NK-92 treated with Interleukin-12 subunit alpha and Interleukin-12 subunit beta, amount 100 ng/mL, for 24 hours (cell line): ENCODE results near the gene DNAJC11.
A peak's percentile ranks its signal among the peaks of the same experiment; 100 is the strongest.
"Not testable (repeated sequence)": the region's sequence is repeated elsewhere in the genome, so short reads cannot be mapped to it uniquely, and the experiment has no call there.

Experiments
- DNase-seq: peaks from one replicate; lab custom pipeline; 2025; lab: John Stamatoyannopoulos, UW

The DNAJC11 gene

DNA sequence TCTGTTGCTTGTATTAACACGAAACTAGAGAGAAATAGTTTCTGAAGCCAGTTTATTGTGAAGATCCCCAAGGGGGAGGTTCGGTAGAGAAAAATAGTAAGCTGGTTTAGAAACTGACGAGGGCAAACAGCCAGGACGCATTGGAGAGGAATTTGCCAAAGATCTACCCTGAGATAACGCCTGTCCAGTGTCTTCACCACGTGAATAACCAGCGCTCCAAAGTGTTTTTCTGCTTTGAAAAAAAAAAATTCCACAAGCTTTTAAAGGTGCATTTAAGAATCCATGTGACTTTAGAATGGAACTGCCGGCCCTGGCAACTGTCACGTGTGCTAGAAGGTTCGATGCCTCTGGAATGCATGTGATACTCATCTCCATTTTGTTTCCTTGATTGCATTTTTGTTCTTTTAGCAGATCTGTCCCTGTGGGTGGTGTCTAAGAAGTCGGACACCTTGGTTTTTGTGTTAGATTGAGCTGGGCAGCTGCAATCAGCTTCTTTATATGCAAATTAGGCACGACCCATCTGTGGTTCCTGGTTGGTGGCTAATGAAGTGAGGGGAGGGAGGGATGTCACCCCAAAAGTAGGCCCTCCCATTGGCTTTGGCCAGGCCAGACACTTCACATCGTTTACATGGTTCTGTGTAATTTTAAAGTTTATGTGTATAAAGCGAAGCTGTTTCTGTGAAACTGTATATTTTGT is 78.2 kb downstream of the DNAJC11 start:
- DNase-seq: no peak

DNA sequence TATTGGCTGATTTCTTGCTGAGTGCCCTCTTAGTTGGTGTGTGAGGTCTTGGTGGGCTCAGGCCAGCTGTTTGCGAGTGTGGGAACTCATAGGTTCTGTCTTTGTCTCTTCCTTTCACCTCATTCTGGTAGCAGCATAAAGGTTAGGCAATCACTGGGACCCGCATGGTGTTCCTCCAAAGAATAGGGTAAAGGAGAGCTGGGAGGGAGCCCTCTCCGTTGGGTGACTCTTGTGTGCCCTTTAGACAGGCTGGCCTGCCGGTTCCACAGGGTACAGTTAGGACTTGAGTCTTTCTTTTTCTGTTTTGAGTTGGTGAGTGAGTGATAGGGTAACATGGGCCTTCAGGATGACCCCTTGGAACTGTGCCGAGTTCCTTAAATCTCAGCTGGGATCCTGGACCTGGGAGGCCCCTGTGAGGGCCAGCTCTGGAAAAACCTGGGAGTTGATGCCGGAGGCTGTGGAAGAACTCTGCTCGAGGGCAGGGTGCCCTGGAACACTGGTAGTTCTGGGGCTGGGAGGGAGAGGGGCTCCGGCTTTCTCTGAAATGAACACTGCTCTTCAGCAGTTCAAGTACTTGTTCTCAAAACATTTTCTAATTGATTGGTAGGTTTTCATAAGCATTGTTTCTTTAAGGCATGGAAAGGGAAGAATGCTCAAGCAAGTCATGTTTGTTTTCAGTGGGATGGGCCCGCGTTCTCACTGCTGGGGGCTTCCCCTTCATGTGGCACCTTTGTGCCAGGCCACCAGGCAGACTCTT is 79.0 kb downstream of the DNAJC11 start:
- DNase-seq: no peak

DNA sequence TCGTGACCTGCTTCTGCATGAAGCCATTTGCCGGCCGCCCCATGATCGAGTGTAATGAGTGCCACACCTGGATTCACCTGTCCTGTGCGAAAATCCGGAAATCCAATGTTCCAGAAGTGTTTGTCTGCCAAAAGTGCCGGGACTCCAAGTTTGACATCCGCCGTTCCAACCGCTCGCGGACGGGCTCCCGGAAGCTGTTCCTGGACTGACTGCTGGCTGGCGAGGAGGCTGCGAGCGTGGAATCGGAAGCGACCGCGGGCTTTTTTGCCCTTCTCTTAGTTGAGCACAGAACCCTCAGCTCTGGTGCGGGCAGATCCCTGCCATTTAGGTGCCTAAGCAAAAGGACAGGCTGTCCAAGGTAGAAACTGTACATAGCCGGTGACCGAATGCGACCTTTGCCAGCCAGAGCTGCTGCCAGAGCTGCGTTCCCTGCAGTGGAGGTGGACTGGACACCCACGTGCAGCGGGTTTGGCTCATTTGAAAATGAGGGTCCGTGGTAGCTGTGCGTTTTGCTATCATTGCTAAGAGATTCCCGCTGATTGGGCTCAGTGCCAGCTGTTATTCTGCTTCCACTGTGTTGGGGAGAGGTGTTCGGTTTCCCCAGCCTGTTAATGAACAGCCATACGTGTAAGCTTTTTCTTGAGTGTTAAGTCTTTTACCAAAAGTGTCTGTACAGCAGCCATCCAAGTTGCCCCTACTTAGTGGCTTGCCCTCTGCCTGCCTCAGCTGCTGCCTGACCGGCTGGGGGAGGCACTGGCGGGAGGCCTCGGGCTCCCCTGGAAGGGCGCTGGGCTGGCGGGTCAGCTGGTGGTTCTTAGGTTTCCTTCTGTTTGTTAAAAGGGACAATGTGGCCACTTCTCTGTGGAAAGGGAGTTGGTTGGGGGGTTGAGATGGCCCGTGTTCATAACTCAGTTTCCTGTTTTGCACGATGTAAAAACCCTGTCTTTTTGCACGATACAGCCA is 79.9 kb downstream of the DNAJC11 start:
- DNase-seq: no peak

GRCh38 chr1:6619045-6619444 is 82.6 kb downstream of the DNAJC11 start:
- no peak for DNase-seq

DNA sequence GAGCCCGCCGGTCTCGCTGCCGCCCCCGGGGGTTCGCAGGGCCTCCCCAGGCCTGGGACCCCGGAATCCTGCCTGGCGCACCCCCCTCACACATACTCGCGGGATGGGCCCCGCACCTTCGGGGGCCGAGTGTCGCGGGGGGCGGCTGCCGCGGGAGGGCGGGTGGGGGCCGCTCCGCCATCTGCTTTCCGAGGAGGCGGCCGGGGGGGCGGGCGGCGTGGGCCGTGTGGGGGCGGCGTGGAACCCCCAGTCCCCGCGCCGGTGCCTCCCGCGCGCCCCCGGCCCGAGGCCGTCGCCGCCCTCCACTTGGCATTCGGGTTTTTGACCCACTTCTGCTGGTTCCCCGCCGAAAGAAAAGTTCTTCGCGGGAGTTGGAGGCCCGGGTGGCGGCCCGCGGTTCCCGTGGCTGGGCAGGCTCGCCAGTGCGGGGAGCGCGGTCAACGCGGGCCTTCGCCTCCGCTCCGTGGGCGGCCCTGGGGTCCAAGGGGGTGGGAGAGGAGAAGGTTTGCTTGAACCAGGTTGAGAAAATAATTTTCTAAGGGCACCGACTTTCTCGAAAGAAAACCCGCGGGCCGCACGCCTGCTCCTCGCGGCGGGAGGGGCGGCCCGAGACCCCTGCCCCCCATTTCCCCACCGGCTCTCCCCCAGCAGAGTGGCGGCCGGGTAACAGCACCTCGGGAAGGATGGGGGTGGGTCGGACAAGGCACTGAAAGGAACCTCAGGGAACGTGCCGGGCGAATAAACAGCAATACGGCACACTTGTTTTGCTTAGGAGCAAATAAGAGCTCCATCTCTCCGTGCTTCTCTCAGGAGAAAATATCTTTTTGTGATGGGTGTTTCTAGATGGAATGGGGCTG is 86.5 kb downstream of the DNAJC11 start:
- no peak for DNase-seq

- DNase-seq: no peak
Observed at GRCh38 chr1:6614019-6614928, 87.3 kb downstream of the DNAJC11 start.

- DNase-seq: peak; percentile 99
Observed at GRCh38 chr1:6613361-6614018, 88.1 kb downstream of the DNAJC11 start, which contains the start of gene PHF13. TSS of gene PHF13 (plus strand) at chr1:6613731. CDS start at chr1:6614067, 336 bp downstream.

- no peak for DNase-seq
Observed at GRCh38 chr1:6612641-6613360, 88.8 kb downstream of the DNAJC11 start.

GRCh38 chr1:6603915-6604558 is 97.6 kb downstream of the DNAJC11 start:
- no peak for DNase-seq

GRCh38 chr1:6603238-6603914 is 98.2 kb downstream of the DNAJC11 start:
- no peak for DNase-seq

- DNase-seq: peak; percentile 73
Observed at GRCh38 chr1:6602669-6603237, 98.9 kb downstream of the DNAJC11 start, which contains the start of gene KLHL21. TSS of gene KLHL21 (minus strand) at chr1:6602869. CDS start at chr1:6602817, 52 bp downstream.

DNA sequence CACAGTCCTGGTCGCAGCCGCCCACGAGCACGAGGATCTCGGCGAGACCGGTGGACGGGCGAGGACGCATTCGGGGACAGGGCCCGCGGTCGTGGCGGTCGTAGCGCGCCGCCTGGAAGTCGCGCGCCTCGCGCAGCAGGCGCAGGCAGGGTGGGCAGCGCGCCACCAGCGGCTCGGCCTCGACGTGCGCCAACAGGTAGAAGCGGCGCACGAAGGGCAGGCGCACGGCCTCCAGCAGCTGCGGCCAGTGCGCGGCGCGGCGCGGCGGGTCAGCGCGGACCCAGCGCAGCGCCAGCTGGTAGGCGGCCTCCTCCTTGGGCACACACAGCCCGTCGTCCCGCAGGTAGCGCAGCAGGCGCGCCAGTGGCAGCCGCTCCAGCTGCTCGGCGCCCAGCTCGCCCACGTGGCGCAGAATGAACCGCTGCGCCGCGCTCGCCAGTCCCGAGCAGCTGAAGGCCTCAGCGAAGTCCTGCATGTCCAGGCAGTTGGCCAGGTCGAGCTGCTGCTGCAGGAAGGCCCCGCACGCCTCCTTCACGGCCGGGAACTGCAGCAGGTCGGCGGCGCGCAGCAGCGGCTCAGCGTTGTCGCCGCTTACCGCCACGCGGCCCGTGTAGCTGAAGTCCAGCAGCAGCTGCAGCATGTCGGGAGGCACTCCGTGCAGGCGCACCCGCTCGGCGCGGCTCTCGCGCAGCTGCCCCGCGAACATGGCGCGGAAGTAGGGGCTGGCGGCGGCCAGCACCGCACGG is 99.5 kb downstream of the DNAJC11 start:
- DNase-seq: no peak

DNA sequence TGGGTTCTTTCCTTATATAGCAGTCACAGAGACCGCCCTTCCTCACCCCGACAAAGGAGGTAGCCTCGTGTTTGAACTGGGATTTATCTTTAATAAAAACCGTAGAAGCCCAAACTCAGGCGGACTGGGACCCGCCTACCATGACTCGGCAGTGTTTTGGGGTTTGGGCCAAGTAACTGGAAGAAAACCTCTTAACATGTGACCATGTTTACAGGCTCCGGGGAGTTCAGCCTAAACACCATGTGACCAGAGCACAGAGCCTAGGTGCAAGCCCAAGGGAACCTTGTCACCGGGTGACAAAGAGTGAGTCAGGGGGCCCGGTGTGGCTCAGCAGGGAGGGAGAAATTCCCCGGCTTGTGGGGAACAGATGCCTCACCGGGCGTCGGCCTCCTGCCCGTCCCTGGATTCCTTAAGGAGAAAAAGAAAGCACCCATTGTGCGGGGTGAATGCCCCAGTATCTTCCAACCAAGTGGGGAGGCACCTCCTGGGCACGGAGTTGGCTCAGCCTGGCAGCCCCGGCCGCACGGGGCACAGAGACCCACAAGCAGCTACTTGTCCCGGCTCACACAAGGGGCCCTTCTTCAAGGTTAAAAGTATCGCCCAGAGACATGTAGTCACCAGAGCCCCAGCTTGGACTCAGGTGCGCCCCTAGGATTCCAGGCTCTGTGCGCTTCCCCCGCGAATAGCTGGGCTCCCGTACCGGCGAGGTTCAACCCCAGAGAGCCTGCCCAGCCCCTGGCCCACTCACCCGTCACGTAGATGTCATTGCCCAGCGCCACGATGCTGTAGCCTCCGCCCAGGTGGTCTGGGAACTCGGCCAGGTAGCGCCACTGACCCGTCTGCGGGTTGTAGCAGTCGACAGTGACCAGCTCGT is 100.3 kb downstream of the DNAJC11 start:
- peak; percentile 78 for DNase-seq

- DNase-seq: no peak
Observed at GRCh38 chr1:6600410-6601048, 101.1 kb downstream of the DNAJC11 start.

GRCh38 chr1:6599991-6600390 is 101.6 kb downstream of the DNAJC11 start:
- not testable (repeated sequence) for DNase-seq
